ENCODE data around the gene SNX8. TPM values are rescaled to one million over a fixed set of nuclear protein-coding genes. Genes with fewer than 3 reads are reported as not detected.
A peak's percentile ranks its signal among the peaks of the same experiment; 100 is the strongest.
"Not testable (repeated sequence)": the region's sequence is repeated elsewhere in the genome, so short reads cannot be mapped to it uniquely, and the experiment has no call there.

SNX8 gene
- total and polyA plus RNA-seq, 9 of the 15 experiments (the other 6 are each of a cell fraction or from before 2014, with no cell fraction given), result 2.7 to 51.6 (median 16.9) TPM

DNA sequence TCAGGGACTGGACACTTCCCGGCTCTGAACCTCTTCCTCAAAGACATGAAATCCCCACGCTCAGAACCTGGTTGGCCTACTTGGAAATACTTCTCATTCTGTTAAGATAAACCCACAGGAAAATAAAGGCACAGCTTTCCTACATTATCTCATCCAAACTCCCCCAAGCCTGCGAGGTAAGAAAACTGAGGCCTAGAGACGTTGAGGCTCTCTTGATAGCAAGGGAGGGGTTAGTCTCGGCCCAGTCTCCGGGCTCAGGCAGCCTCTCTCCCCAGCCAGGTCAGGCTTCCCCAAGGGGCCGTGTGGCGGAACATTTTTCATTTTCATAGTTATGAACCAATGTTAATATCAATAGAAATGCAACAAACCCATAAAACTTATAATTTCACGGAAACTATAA lies 35.8 kb upstream of the SNX8 start:
- intact Hi-C loops (cut with micrococcal nuclease), result loop anchor here (5.0 kb wide), 1 partner anchor 248 kb away; no protein-coding TSS in a partner anchor
- H3K9me1 ChIP-seq (ENCODE audit: control insufficient read depth, insufficient read depth, low read length), result no peaks in the 10 kb centered on the region
- TF ChIP-seq, protein P1, sequence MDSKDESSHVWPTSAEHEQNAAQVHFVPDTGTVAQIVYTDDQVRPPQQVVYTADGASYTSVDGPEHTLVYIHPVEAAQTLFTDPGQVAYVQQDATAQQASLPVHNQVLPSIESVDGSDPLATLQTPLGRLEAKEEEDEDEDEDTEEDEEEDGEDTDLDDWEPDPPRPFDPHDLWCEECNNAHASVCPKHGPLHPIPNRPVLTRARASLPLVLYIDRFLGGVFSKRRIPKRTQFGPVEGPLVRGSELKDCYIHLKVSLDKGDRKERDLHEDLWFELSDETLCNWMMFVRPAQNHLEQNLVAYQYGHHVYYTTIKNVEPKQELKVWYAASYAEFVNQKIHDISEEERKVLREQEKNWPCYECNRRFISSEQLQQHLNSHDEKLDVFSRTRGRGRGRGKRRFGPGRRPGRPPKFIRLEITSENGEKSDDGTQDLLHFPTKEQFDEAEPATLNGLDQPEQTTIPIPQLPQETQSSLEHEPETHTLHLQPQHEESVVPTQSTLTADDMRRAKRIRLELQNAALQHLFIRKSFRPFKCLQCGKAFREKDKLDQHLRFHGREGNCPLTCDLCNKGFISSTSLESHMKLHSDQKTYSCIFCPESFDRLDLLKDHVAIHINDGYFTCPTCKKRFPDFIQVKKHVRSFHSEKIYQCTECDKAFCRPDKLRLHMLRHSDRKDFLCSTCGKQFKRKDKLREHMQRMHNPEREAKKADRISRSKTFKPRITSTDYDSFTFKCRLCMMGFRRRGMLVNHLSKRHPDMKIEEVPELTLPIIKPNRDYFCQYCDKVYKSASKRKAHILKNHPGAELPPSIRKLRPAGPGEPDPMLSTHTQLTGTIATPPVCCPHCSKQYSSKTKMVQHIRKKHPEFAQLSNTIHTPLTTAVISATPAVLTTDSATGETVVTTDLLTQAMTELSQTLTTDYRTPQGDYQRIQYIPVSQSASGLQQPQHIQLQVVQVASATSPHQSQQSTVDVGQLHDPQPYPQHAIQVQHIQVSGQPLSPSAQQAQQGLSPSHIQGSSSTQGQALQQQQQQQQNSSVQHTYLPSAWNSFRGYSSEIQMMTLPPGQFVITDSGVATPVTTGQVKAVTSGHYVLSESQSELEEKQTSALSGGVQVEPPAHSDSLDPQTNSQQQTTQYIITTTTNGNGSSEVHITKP (IDR thresholded peaks at IDR 0.05; ENCODE audit: partially characterized antibody), result peak; percentile 83
- TF ChIP-seq BACH1 (tag; IDR thresholded peaks at IDR 0.05), result no peak
- no peak for TF ChIP-seq RBBP5 (IDR thresholded peaks at IDR 0.05; ENCODE audit: borderline replicate concordance, insufficient read depth, low read length, poor library complexity, severe bottlenecking)
- no peak for TF ChIP-seq ZNF76 (CRISPR knock-in tag; IDR thresholded peaks at IDR 0.05; ENCODE audit: borderline replicate concordance)
- peak; percentile 79 for TF ChIP-seq ZFX (CRISPR knock-in tag; IDR thresholded peaks at IDR 0.05)
- TF ChIP-seq ETS2 (tag; IDR thresholded peaks at IDR 0.05; ENCODE audit: borderline replicate concordance, poor library complexity, severe bottlenecking), result no peak
- TF ChIP-seq FOXM1 (IDR thresholded peaks at IDR 0.05; ENCODE audit: low read depth), result no peak
- TF ChIP-seq FOXM1 (CRISPR knock-in tag; IDR thresholded peaks at IDR 0.05; ENCODE audit: low read depth), result no peak
- H4K20me1 ChIP-seq (replicated peaks; ENCODE audit: control insufficient read depth, insufficient read depth, low read length), result no peaks in the 10 kb centered on the region
- peak overlapping the region; percentile 33 to 85; a peak in 3 of 4 replicates for H3K9ac ChIP-seq (ENCODE audit: insufficient read depth in 1 of 2, low read depth in 2 of 2, low read length in 2 of 2)
- FAIRE-seq (peak; percentile 15), ATAC-seq (no peak), DNase-seq (ENCODE audit: extremely low read depth in 1 of 4, low spot score in 3 of 4) (peak in 2 of 4 experiments; percentile 49 to 57)
- ChIA-PET POLR2A (no interaction called here), CTCF (ENCODE audit: low intra/inter-chr PET ratio) (no interaction called here)
- H3K4me3 ChIP-seq, result no peak overlapping the region
- BruUV-seq (replicated peaks), result no TSS peak
- no peaks in the 10 kb centered on the region for H3K9me3 ChIP-seq (replicated peaks; ENCODE audit: control insufficient read depth, insufficient read depth, low read depth, low read length)
- H3K27ac ChIP-seq (ENCODE audit: extremely low read depth, low read depth, low read length), result peak overlapping the region; percentile 54; the same call in 2 of the 3 replicates
- peaks cover 17% of the 10 kb centered on the region for H3K79me2 ChIP-seq (ENCODE audit: control insufficient read depth, insufficient read depth, low read length)
- in situ Hi-C loops (cut with MboI), result no loop called here
- no peaks in the 10 kb centered on the region for H3K27me3 ChIP-seq (ENCODE audit: control insufficient read depth in 2 of 2, insufficient read depth in 2 of 2, low read length in 2 of 2)
- peak overlapping the region; percentile 87 for H2AFZ ChIP-seq (ENCODE audit: low read depth, low read length)
- peaks cover 11 to 30% of the 10 kb centered on the region in 2 experiments; a peak in 4 of 5 replicates for H3K4me1 ChIP-seq (replicated peaks in 1 of 2; ENCODE audit: control insufficient read depth in 2 of 2, insufficient read depth in 2 of 2, low read length in 2 of 2)
- no peaks in the 10 kb centered on the region for H3K36me3 ChIP-seq (ENCODE audit: control insufficient read depth, insufficient read depth, low read length)
- WGBS (ENCODE audit: insufficient coverage, low coverage, missing lambda C conversion rate), result 34% methylated on average over 9 of the region's 9 CpGs
- no peak overlapping the region for H3K4me2 ChIP-seq (ENCODE audit: insufficient read depth, low read length)

- Histone ChIP-seq H3K4me1 (replicated peaks in 1 of 2; ENCODE audit: control insufficient read depth in 2 of 2, insufficient read depth in 2 of 2, low read length in 2 of 2) (peaks cover 6 to 19% of the 10 kb centered on the region in 2 experiments; a peak in 4 of 5 replicates), H3K9ac (ENCODE audit: insufficient read depth in 1 of 2, low read depth in 2 of 2, low read length in 2 of 2) (peak overlapping the region in 1 of 2 experiments; percentile 78; a peak in 2 of 4 replicates), H2AFZ (ENCODE audit: low read depth, low read length) (peak overlapping the region; percentile 82)
- H3K36me3 ChIP-seq (ENCODE audit: control insufficient read depth, insufficient read depth, low read length); FAIRE-seq; H3K4me2 ChIP-seq (ENCODE audit: insufficient read depth, low read length); H3K4me3 ChIP-seq; H3K9me1 ChIP-seq (ENCODE audit: control insufficient read depth, insufficient read depth, low read length); H3K27me3 ChIP-seq (ENCODE audit: control insufficient read depth in 2 of 2, insufficient read depth in 2 of 2, low read length in 2 of 2); BruUV-seq (replicated peaks); H3K79me2 ChIP-seq (ENCODE audit: control insufficient read depth, insufficient read depth, low read length); DNase-seq (ENCODE audit: extremely low read depth in 1 of 4, low spot score in 3 of 4); H4K20me1 ChIP-seq (replicated peaks; ENCODE audit: control insufficient read depth, insufficient read depth, low read length); H3K27ac ChIP-seq (ENCODE audit: extremely low read depth, low read depth, low read length); H3K9me3 ChIP-seq (replicated peaks; ENCODE audit: control insufficient read depth, insufficient read depth, low read depth, low read length): not testable (repeated sequence)
- ChIA-PET CTCF (ENCODE audit: low intra/inter-chr PET ratio) (interaction anchor here (0.7 to 1.3 kb wide), 5 partner anchors 24 to 683 kb away, joined by 3 to 6 read pairs (median 4); no protein-coding TSS in a partner anchor), POLR2A (interaction anchor here (0.6 to 1.2 kb wide), 4 partner anchors 10 to 118 kb away, joined by 3 to 4 read pairs (median 3); partner anchors contain the start of gene MAD1L1)
- ATAC-seq, result peak; percentile 40
- intact Hi-C loops (cut with micrococcal nuclease), result loop anchor here (2.0 to 10.0 kb wide), 3 partner anchors 105 to 769 kb away; partner anchors contain the start of genes MRM2 and NUDT1
- WGBS (ENCODE audit: insufficient coverage, low coverage, missing lambda C conversion rate), result 71% methylated on average over 12 of the region's 15 CpGs
- in situ Hi-C loops (cut with MboI), result loop anchor here (5.0 kb wide), 1 partner anchor 100 kb away; no protein-coding TSS in a partner anchor
These were observed 33.3 kb upstream of the SNX8 start for GRCh38 chr7:2347351-2348063.

All from K562 (cell line).